SK-MEL-5 (cell line): ENCODE data around the gene HLA-DOB. TPM values are rescaled to one million over a fixed set of nuclear protein-coding genes. Genes with fewer than 3 reads are reported as not detected.

Experiments
- DNase-seq: peaks from one replicate; pipeline ENCODE4 v3.0.0-alpha.2; 2016; ENCODE audit warnings: low read depth, low spot score
- in situ Hi-C: cut with HindIII; loops from 2 replicates; pipeline ENCODE4 v1.10.0; 2016; ENCODE audit warnings: low sequenced_read_pairs, high pct_unique_total_duplicates, low pct_unique_long_range_greater_than_20kb
- total RNA-seq: library from RNA; depleted of rRNA; stranded (reverse); fragments of >200 nt; shearing (Covaris generic); gene quantifications from 2 replicates; pipeline ENCODE4 v1.2.3, GENCODE V29; 2014

Gene HLA-DOB
- total RNA-seq, 1 experiment from 2014 or later, result not detected

DNA sequence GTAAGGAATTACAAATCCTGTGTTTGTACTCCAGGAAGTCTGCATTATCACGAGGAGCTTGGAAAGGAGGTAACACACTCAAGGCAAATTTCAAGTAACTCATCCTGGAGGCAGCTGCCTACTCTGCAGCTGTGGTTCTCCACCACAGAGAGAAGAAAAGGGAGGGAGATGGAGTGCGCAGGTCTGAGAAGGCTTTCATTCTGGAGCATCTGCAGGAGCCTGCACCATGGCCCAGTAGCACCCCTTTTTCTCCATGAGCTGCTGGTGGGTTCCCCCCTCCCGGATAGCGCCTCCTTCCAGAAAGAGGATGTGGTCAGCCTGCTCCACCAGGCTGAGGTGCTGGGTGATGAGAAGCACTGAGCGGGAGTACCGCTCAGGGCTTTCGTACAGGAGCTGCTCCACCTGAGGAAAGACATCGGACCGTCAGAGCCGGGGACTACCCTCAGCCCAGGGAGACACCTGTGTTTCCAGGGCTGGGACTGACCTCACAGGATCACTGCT lies 28.6 kb upstream of the HLA-DOB start:
- in situ Hi-C loops, result no loop called here
- DNase-seq, result no peak

DNA sequence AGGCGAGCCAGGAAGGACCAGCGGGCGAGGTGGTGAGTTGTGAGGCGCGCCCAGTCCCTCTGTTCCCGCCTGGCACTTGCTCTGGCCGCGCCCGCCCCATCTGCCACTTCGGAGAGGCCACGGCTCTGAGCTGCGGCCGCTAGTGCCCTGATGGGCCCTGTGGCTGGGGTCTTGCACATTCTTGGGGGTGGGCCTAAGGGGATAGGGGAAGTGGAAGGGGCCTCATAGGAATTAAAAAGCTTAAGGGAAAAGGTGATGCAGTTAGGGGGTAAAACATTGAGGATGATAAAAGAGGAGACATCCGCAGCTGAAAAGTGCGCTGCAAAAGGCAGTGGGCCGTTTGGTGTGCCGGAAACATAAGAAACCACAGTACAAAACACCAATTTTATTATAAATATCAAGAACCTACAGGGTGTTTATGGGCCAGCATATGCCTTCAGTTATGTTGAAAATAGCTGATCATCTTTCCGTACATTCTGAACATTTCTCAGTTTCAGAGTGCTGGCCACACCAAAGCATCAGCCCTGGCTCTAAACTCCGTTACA lies 28.1 kb upstream of the HLA-DOB start:
- DNase-seq, result no peak
- in situ Hi-C loops, result no loop called here

DNA sequence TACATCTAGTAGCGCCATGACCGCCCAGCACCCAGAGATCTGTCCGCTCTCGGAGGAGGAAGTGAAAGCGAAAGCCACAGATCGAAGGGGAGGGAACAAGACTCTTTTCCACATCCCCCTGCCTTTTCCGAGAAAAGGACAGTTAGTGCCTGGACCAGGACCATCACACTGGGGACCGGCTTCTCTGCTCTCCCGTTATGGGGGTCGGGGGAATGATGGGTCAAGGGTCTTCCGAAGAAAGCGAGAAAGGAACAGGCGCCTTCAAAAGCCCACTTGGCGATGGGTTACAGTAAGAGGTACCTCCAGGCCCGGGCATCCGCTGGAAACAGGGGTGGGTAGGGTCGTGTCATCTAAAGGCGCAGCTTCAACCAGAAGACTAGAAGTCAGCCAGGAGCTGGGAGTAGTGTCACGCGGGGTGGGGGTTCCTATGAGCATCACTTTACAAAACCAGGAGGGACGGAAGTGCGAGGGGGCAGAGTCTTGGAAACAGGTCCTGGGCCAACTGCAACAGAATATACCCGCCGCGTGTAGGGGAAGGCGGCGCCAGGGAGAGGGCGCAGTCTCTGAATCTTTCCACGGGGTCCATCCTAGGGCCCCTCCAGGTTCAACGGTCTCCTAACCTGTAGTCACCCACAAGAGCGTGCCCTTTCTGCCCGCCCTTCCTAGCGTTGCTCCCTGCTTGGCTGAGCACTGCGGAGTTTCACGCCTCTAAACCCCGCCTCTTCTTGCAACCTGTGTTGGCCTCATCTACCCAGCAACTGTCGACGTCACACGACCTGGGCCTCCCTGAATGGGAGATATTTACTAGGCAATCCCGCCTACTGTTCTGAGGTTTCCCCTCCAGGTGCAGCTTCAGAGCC lies 27.4 kb upstream of the HLA-DOB start, which contains the start of gene PSMB8:
PSMB8 (minus strand) TSS at position 69 of the 860 bp plus-strand sequence; CDS start at position 18, 51 bp downstream.
- in situ Hi-C loops, result no loop called here
- peak; percentile 95 for DNase-seq

GRCh38 chr6:32843331-32843978 lies 26.7 kb upstream of the HLA-DOB start:
- in situ Hi-C loops, result no loop called here
- DNase-seq, result no peak

DNA sequence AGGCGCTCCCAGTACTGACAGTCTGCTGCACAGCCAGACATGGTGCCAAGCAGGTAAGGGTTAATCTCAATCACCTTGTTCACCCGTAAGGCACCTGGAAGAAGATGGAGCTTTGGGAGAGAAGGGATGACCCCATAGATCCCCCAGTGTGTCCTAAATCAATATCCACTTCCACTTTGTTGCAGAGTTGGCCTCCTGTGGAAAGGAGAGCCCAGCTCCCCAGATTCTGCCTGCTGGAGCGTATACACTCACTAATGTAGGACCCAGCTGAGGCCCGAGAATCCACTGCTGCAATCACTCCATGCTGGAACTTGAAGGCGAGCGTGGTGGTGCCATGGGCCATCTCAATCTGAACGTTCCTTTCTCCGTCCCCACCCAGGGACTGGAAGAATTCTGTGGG lies 25.9 kb upstream of the HLA-DOB start:
- DNase-seq, result no peak
- in situ Hi-C loops, result no loop called here

GRCh38 chr6:32842021-32842650 lies 25.3 kb upstream of the HLA-DOB start:
- in situ Hi-C loops, result no loop called here
- no peak for DNase-seq

GRCh38 chr6:32840604-32841246 lies 23.9 kb upstream of the HLA-DOB start:
- no peak for DNase-seq
- in situ Hi-C loops, result no loop called here

- in situ Hi-C loops, result no loop called here
- no peak for DNase-seq
Observed at GRCh38 chr6:32839356-32839755, 22.6 kb upstream of the HLA-DOB start.

- in situ Hi-C loops, result no loop called here
- peak; percentile 92 for DNase-seq
Observed at GRCh38 chr6:32838114-32838958, 21.5 kb upstream of the HLA-DOB start, which contains the start of gene TAP2. TAP2 (minus strand) TSS chr6:32838739; CDS start chr6:32838233, 506 bp downstream.

DNA sequence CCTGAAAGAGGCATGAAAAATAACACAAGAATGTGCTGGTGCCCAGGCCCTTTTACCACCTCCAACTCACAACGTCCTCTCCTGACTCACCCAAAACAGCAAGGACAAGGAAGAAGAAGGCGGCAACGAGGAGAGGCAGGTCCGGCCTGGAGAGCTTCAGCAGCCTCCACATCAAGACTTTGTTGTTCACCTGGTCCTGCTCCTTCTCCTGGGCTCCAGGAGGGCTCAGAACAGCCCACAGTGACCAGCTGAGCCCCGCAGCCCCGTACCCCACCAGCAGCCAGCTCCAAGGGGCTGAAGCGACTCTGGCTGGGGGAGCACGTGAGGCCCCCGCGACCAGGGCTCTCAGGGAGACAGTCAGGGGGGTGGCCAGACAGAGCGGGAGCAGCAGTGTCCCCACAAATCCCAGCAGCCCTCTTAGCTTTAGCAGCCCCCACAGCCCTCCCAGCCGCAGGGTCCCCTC lies 20.9 kb upstream of the HLA-DOB start:
- in situ Hi-C loops, result no loop called here
- DNase-seq, result no peak

- in situ Hi-C loops, result no loop called here
- DNase-seq, result no peak
Observed at GRCh38 chr6:32836873-32837272, 20.1 kb upstream of the HLA-DOB start.

GRCh38 chr6:32835167-32835893 lies 18.5 kb upstream of the HLA-DOB start:
- DNase-seq, result no peak
- in situ Hi-C loops, result no loop called here

DNA sequence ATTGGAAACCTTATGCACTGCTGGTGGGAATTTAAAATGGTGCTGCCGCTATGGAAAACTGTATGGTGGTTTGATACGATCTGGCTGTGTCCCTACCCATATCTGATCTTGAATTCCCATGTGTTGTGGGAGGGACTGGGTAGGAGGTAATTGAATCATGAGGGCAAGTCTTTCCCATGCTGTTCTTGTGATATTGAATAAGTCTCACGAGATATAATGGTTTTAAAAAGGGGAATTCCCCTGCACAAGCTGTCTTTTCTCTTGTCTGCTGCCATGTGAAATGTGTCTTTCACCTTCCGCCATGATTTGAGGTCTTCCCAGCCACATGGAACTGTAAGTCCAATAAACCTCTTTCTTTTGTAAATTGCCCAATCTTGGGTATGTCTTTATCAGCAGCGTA lies 16.9 kb upstream of the HLA-DOB start:
- DNase-seq, result peak; percentile 73
- in situ Hi-C loops, result no loop called here

DNA sequence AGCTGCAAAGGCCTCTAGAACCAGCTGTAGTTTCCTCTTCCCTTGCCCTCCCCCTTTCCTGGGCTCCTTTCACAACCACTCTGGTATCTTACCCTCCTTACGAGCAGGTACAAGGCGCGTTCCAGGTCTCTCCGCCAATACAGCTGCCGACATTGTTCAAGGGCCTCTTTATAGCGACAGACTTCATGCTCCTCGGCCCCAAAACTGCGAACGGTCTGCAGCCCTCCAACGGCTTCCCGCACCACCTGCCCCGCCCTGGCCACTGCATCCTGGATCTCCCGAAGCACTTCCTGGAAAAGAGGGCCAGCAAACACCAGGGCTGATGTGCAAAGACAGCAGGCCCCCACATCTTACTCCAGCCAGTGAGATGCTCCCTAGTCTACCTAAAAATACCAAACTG lies 15.7 kb upstream of the HLA-DOB start:
- in situ Hi-C loops, result no loop called here
- DNase-seq, result no peak

DNA sequence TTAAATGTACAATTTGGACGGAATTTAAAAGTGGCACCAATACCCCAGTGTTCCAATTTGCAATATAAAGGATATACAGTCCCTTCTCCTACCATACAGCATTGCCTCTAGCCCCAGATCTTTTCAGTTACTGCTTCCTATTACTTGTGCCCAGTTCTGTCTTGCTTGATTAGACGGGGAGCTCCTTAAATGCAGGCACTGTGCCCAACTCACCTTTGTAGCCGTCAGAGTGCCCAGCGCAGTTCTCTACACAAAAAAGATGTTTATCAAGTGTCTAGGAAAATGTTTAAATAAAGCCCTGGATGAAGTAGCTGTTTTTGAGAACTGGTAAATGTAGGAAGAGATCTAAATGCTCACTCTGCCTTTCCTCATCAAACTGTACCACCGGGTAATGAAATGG lies 14.1 kb upstream of the HLA-DOB start:
- in situ Hi-C loops, result no loop called here
- no peak for DNase-seq

DNA sequence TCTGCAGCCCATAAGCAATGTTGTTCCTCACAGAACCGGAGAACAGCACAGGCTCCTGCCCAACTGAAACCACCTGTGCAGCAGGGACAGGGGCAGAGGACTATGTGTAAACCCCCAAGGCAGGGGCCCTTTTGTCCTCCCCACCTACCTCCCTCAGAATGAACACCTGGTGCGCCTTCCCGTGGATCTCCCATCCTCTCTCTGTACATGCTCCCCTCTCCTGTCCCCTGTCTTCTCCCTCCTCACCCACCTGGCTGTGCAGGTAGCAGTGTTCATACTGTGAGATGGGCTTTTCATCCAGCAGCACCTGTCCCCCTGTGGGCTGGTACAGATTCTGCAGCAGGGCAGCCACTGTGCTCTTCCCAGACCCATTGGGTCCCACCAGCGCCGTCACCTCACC lies 13.2 kb upstream of the HLA-DOB start:
- DNase-seq, result no peak
- in situ Hi-C loops, result no loop called here
